SK-N-SH (cell line): ENCODE measurements around the gene ELAC2.

Experiments
- CTCF ChIP-seq: fragments of 200-600 bp; sonication (generic); IDR thresholded peaks from 2 replicates; pipeline ENCODE4 v1.6.1; 2017; ENCODE audit warnings: antibody characterized with exemption, mild to moderate bottlenecking, moderate library complexity
- NRF1 ChIP-seq: IDR thresholded peaks from 2 replicates; pipeline ENCODE4 v1.6.1; 2012; ENCODE audit warnings: low read depth, mild to moderate bottlenecking, low read length
- RXRA ChIP-seq: IDR thresholded peaks from 2 replicates; pipeline ENCODE4 v1.4.0; 2012; ENCODE audit warnings: low read depth, mild to moderate bottlenecking, borderline replicate concordance

GRCh38 chr17:13024016-13024415 is 6.2 kb upstream of the ELAC2 start:
- TF ChIP-seq RXRA (no peak), CTCF (no peak), NRF1 (no peak)
